Sigmoid colon (tissue), 4 donors: ENCODE measurements around the gene TRIM66.

Source experiments
- EP300 ChIP-seq, 4 donors: sonication (generic); formaldehyde crosslinking; IDR thresholded peaks; one replicate each; pipeline ENCODE4 v1.6.1; 2017; ENCODE audit warnings: antibody characterized with exemption in 4 of 4
- POLR2A ChIP-seq, 2 donors: fragments of 450-650 bp; IDR thresholded peaks; one replicate each; pipeline ENCODE4 v1.6.1; 2016; ENCODE audit warnings: antibody characterized with exemption in 2 of 2, mild to moderate bottlenecking in 2 of 2, moderate library complexity in 2 of 2
- POLR2AphosphoS5 ChIP-seq, 4 donors: sonication (generic); formaldehyde crosslinking; IDR thresholded peaks; one replicate each; pipeline ENCODE4 v1.6.1; 2017; ENCODE audit warnings: antibody characterized with exemption in 4 of 4
- TF ChIP-seq, protein P1 (sequence below), 4 experiments: fragments of 450-650 bp in 3 of 4; fragments of 200-600 bp in 1 of 4; IDR thresholded peaks; one replicate each; pipeline ENCODE4 v1.5.1; 2016 to 2019; ENCODE audit warnings: antibody characterized with exemption in 4 of 4, mild to moderate bottlenecking in 3 of 4, moderate library complexity in 2 of 4

DNA sequence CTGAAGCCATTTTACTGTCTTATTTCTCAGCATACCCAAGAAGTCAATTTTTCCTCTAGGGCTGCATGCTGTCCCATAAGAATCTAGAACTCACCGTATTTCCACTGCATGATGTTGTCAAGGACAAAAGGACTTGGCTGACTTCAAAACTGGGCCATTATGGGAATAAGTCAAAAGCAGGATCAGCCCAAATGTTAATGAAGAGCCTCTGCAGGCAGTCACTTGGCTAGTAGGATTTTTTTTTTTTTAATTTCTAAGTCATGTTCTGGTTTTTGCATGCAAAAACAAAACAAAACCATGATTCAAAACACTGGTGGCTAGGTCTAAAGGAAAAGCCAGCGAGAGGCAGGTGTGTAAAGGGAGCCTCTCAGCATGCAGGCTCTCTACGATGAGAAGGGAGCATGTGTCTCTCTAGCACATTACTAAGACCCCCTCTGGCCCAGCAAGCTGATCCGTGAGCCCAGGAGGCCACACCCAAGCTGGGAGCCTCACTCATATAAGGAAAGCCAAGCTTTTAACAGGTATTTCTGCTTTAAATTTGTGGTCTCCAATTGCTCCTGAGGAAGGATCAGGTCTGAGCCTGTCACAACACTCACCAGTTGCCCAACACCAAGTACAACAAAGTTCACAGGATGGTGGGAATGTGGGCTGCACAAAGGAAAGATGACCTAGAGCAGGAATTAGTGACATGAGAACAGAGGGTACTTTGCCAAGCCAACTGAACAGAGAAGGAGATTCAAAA, 67.0 kb downstream of the TRIM66 start:
- TF ChIP-seq, protein P1, sequence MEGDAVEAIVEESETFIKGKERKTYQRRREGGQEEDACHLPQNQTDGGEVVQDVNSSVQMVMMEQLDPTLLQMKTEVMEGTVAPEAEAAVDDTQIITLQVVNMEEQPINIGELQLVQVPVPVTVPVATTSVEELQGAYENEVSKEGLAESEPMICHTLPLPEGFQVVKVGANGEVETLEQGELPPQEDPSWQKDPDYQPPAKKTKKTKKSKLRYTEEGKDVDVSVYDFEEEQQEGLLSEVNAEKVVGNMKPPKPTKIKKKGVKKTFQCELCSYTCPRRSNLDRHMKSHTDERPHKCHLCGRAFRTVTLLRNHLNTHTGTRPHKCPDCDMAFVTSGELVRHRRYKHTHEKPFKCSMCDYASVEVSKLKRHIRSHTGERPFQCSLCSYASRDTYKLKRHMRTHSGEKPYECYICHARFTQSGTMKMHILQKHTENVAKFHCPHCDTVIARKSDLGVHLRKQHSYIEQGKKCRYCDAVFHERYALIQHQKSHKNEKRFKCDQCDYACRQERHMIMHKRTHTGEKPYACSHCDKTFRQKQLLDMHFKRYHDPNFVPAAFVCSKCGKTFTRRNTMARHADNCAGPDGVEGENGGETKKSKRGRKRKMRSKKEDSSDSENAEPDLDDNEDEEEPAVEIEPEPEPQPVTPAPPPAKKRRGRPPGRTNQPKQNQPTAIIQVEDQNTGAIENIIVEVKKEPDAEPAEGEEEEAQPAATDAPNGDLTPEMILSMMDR (IDR thresholded peaks at IDR 0.05): no peak
- no peak for TF ChIP-seq POLR2AphosphoS5 (IDR thresholded peaks at IDR 0.05)
- no peak for TF ChIP-seq POLR2A (IDR thresholded peaks at IDR 0.05)
- TF ChIP-seq EP300 (IDR thresholded peaks at IDR 0.05): no peak
